Stimulated activated naive B cell treated with anti-CD40 and anti-IgM and Interleukin-4, amounts not matched to agents 10 μg/mL and 1 μg/mL and 100 μg/mL, for 72 hours (primary cell): Measurements from ENCODE around the gene BCL10.
"Not testable (repeated sequence)": the region's sequence is repeated elsewhere in the genome, so short reads cannot be mapped to it uniquely, and the experiment has no call there.

Source experiments
- ATAC-seq, 2 donors: fragments of 150-1000 bp; cut with Tn5 transposase; replicated peaks; 2 replicates each; pipeline ENCODE4 v1.10.0; 2021; ENCODE audit warnings: moderate library complexity in 1 of 2
- DNase-seq: peaks from one replicate; pipeline ENCODE4 v3.0.0; 2021
- H3K27ac Mint-ChIP-seq: one replicate; pipeline ENCODE4 v1.8.0; 2022; ENCODE audit warnings: mild to moderate bottlenecking, mixed read lengths
- H3K27me3 Mint-ChIP-seq, 2 donors: one replicate each; pipeline ENCODE4 v1.8.0; 2022; ENCODE audit warnings: mixed read lengths in 2 of 2
- H3K36me3 Mint-ChIP-seq, 2 donors: one replicate each; pipeline ENCODE4 v1.8.0; 2022; ENCODE audit warnings: mixed read lengths in 2 of 2, mild to moderate bottlenecking in 1 of 2
- H3K4me1 Mint-ChIP-seq, 2 donors: one replicate each; pipeline ENCODE4 v1.8.0; 2022; ENCODE audit warnings: mixed read lengths in 2 of 2, mild to moderate bottlenecking in 1 of 2
- H3K4me3 Mint-ChIP-seq, 2 donors: one replicate each; pipeline ENCODE4 v1.8.0; 2022; ENCODE audit warnings: mild to moderate bottlenecking in 2 of 2, mixed read lengths in 2 of 2, moderate library complexity in 1 of 2
- H3K9me3 Mint-ChIP-seq, 2 donors: one replicate each; pipeline ENCODE4 v1.8.0; 2022; ENCODE audit warnings: mixed read lengths in 2 of 2, mild to moderate bottlenecking in 1 of 2

Gene BCL10

GRCh38 chr1:85268801-85269585 is 7.4 kb downstream of the BCL10 start:
- Mint-ChIP-seq H3K9me3 (no peaks in the 10 kb centered on the region), H3K4me1 (peaks cover 29 to 33% of the 10 kb centered on the region in 2 donors), H3K36me3 (peaks cover 27 to 47% of the 10 kb centered on the region in 2 donors), H3K27ac (no peak overlapping the region), H3K4me3 (no peak overlapping the region), H3K27me3 (no peaks in the 10 kb centered on the region)
- no peak for ATAC-seq
- no peak for DNase-seq

GRCh38 chr1:85267313-85267712 is 9.1 kb downstream of the BCL10 start:
- H3K36me3 Mint-ChIP-seq: peaks cover 23 to 43% of the 10 kb centered on the region in 2 donors
- DNase-seq (no peak), ATAC-seq (no peak)
- peaks cover 17 to 21% of the 10 kb centered on the region in 2 donors for H3K4me1 Mint-ChIP-seq
- H3K27ac Mint-ChIP-seq: no peak overlapping the region
- H3K27me3 Mint-ChIP-seq: no peaks in the 10 kb centered on the region
- no peaks in the 10 kb centered on the region for H3K9me3 Mint-ChIP-seq
- no peak overlapping the region for H3K4me3 Mint-ChIP-seq

- no peak overlapping the region for H3K4me3 Mint-ChIP-seq
- peaks cover 25 to 31% of the 10 kb centered on the region in 2 donors for H3K36me3 Mint-ChIP-seq
- no peaks in the 10 kb centered on the region for H3K27me3 Mint-ChIP-seq
- no peak for DNase-seq
- H3K4me1 Mint-ChIP-seq: peaks cover 9 to 21% of the 10 kb centered on the region in 2 donors
- peaks cover 0 to 4% of the 10 kb centered on the region in 2 donors for H3K9me3 Mint-ChIP-seq
- no peak for ATAC-seq
- no peak overlapping the region for H3K27ac Mint-ChIP-seq
Measured at GRCh38 chr1:85264150-85264549, 12.3 kb downstream of the BCL10 start.

GRCh38 chr1:85262985-85263384 is 13.4 kb downstream of the BCL10 start:
- ATAC-seq (no peak), DNase-seq (no peak)
- Mint-ChIP-seq H3K4me3 (no peak overlapping the region), H3K36me3 (peaks cover 21 to 31% of the 10 kb centered on the region in 2 donors), H3K27me3 (no peaks in the 10 kb centered on the region), H3K9me3 (peaks cover 0 to 4% of the 10 kb centered on the region in 2 donors), H3K4me1 (peaks cover 10 to 27% of the 10 kb centered on the region in 2 donors), H3K27ac (no peak overlapping the region)

GRCh38 chr1:85259912-85260274 is 16.5 kb downstream of the BCL10 start:
- H3K4me3 Mint-ChIP-seq: peak overlapping the region; percentile 98 to 100
- H3K4me1 Mint-ChIP-seq: peaks cover 17 to 39% of the 10 kb centered on the region in 2 donors

GRCh38 chr1:85259118-85259911 is 17.1 kb downstream of the BCL10 start, which contains the start of gene C1orf52:
Gene C1orf52 (minus strand): TSS chr1:85259662. CDS start chr1:85259633, 29 bp downstream.
- no peaks in the 10 kb centered on the region for H3K27me3 Mint-ChIP-seq
- peak within 1 kb of the TSS; percentile 98 to 100 for H3K4me3 Mint-ChIP-seq
- ATAC-seq (peak; percentile 97 to 98), DNase-seq (peak; percentile 93)
- H3K36me3 Mint-ChIP-seq: peaks cover 27 to 35% of the 10 kb centered on the region in 2 donors
- H3K9me3 Mint-ChIP-seq: peaks cover 0 to 4% of the 10 kb centered on the region in 2 donors
- peaks cover 17 to 36% of the 10 kb centered on the region in 2 donors for H3K4me1 Mint-ChIP-seq
- peak within 1 kb of the TSS; percentile 98 for H3K27ac Mint-ChIP-seq

More at GRCh38 chr1:85259912-85260274, 16.5 kb downstream of the BCL10 start:
- Mint-ChIP-seq H3K27me3 (no peaks in the 10 kb centered on the region), H3K36me3 (peaks cover 32 to 37% of the 10 kb centered on the region in 2 donors), H3K27ac (peak overlapping the region; percentile 79), H3K9me3 (peaks cover 0 to 4% of the 10 kb centered on the region in 2 donors)
- DNase-seq (no peak), ATAC-seq (no peak)

- peaks cover 14 to 31% of the 10 kb centered on the region in 2 donors for H3K4me1 Mint-ChIP-seq
- DNase-seq (no peak), ATAC-seq (no peak)
- H3K36me3 Mint-ChIP-seq: peaks cover 24 to 35% of the 10 kb centered on the region in 2 donors
- no peaks in the 10 kb centered on the region for H3K27me3 Mint-ChIP-seq
- H3K4me3 Mint-ChIP-seq: peak overlapping the region; percentile 98 to 100
- H3K27ac Mint-ChIP-seq: peak overlapping the region; percentile 98
- peaks cover 0 to 4% of the 10 kb centered on the region in 2 donors for H3K9me3 Mint-ChIP-seq
Measured at GRCh38 chr1:85258536-85259117, 17.8 kb downstream of the BCL10 start.

GRCh38 chr1:85249042-85249441 is 27.4 kb downstream of the BCL10 start:
- H3K9me3 Mint-ChIP-seq, DNase-seq, H3K4me3 Mint-ChIP-seq, H3K27ac Mint-ChIP-seq, H3K27me3 Mint-ChIP-seq, H3K4me1 Mint-ChIP-seq, ATAC-seq: not testable (repeated sequence)
- H3K36me3 Mint-ChIP-seq: peaks cover 25 to 41% of the 10 kb centered on the region in 2 donors

- H3K4me3 Mint-ChIP-seq: no peak overlapping the region
- peaks cover 0 to 6% of the 10 kb centered on the region in 2 donors for H3K9me3 Mint-ChIP-seq
- H3K4me1 Mint-ChIP-seq: peaks cover 0 to 6% of the 10 kb centered on the region in 2 donors
- no peaks in the 10 kb centered on the region for H3K27me3 Mint-ChIP-seq
- ATAC-seq: no peak
- H3K27ac Mint-ChIP-seq: no peak overlapping the region
- DNase-seq: no peak
- peaks cover 21 to 28% of the 10 kb centered on the region in 2 donors for H3K36me3 Mint-ChIP-seq
Measured at GRCh38 chr1:85245891-85246290, 30.5 kb downstream of the BCL10 start.

- H3K36me3 Mint-ChIP-seq: peaks cover 18 to 25% of the 10 kb centered on the region in 2 donors
- H3K27ac Mint-ChIP-seq: no peak overlapping the region
- H3K4me3 Mint-ChIP-seq: no peak overlapping the region
- peaks cover 0 to 8% of the 10 kb centered on the region in 2 donors for H3K4me1 Mint-ChIP-seq
- ATAC-seq: no peak
- peaks cover 0 to 6% of the 10 kb centered on the region in 2 donors for H3K9me3 Mint-ChIP-seq
- H3K27me3 Mint-ChIP-seq: no peaks in the 10 kb centered on the region
- DNase-seq: no peak
Measured at GRCh38 chr1:85245456-85245855, 31.0 kb downstream of the BCL10 start.

- Mint-ChIP-seq H3K36me3 (peaks cover 9 to 15% of the 10 kb centered on the region in 2 donors), H3K27ac (no peak overlapping the region), H3K27me3 (no peaks in the 10 kb centered on the region), H3K9me3 (peaks cover 0 to 2% of the 10 kb centered on the region in 2 donors), H3K4me1 (peaks cover 0 to 10% of the 10 kb centered on the region in 2 donors), H3K4me3 (no peak overlapping the region)
- ATAC-seq (no peak), DNase-seq (no peak)
Measured at GRCh38 chr1:85244271-85245061, 32.0 kb downstream of the BCL10 start.

GRCh38 chr1:85243372-85243771 is 33.1 kb downstream of the BCL10 start:
- H3K36me3 Mint-ChIP-seq: peaks cover under 1 to 7% of the 10 kb centered on the region in 2 donors
- no peaks in the 10 kb centered on the region for H3K9me3 Mint-ChIP-seq
- H3K4me1 Mint-ChIP-seq: peaks cover 0 to 10% of the 10 kb centered on the region in 2 donors
- H3K4me3 Mint-ChIP-seq: no peak overlapping the region
- no peaks in the 10 kb centered on the region for H3K27me3 Mint-ChIP-seq
- no peak overlapping the region for H3K27ac Mint-ChIP-seq
- no peak for DNase-seq
- no peak for ATAC-seq

GRCh38 chr1:85240643-85241042 is 35.8 kb downstream of the BCL10 start:
- DNase-seq (no peak), ATAC-seq (no peak)
- no peak overlapping the region for H3K4me3 Mint-ChIP-seq
- no peak overlapping the region for H3K27ac Mint-ChIP-seq
- peaks cover 6 to 8% of the 10 kb centered on the region in 2 donors for H3K27me3 Mint-ChIP-seq
- no peaks in the 10 kb centered on the region for H3K36me3 Mint-ChIP-seq
- peaks cover 0 to 10% of the 10 kb centered on the region in 2 donors for H3K4me1 Mint-ChIP-seq
- no peaks in the 10 kb centered on the region for H3K9me3 Mint-ChIP-seq
